GM15510 (cell line): ENCODE results near the gene CASP8AP2.

Source experiments
- POLR2A ChIP-seq: IDR thresholded peaks from 3 replicates; pipeline ENCODE4 v1.6.1; 2011; ENCODE audit warnings: borderline replicate concordance; ENCODE audit not compliant: insufficient read length; ENCODE audit errors: extremely low read depth

CASP8AP2 gene

GRCh38 chr6:89805814-89806371, 23.8 kb upstream of the CASP8AP2 start:
- TF ChIP-seq POLR2A: no peak

GRCh38 chr6:89807581-89807980, 22.1 kb upstream of the CASP8AP2 start:
- no peak for TF ChIP-seq POLR2A

DNA sequence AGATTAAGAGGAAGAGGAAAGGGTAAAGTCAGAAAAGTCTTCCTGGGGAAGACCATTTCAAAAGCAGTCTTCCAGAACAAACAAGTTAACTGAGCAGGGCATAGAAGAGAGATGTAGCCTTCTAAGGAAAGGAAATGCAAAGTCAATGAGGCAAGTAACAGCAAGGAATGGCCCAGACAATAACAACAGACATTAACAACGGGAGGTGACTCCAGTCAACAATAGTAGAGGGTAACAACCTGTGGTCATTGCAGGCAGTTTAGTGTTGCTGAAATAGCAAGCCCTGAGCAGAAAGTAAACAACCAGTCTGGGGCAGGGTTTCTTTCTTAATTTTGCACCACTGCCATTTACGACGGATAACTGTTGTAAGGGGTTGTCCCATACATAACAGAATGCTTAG, 12.2 kb upstream of the CASP8AP2 start:
- no peak for TF ChIP-seq POLR2A

GRCh38 chr6:89818977-89819335, 10.7 kb upstream of the CASP8AP2 start:
- TF ChIP-seq POLR2A: no peak

GRCh38 chr6:89819336-89820130, 10.1 kb upstream of the CASP8AP2 start, which contains the start of gene MDN1:
TSS of gene MDN1 (minus strand) at chr6:89819794. CDS start at chr6:89819607, 187 bp downstream.
- TF ChIP-seq POLR2A: peak; percentile 81

DNA sequence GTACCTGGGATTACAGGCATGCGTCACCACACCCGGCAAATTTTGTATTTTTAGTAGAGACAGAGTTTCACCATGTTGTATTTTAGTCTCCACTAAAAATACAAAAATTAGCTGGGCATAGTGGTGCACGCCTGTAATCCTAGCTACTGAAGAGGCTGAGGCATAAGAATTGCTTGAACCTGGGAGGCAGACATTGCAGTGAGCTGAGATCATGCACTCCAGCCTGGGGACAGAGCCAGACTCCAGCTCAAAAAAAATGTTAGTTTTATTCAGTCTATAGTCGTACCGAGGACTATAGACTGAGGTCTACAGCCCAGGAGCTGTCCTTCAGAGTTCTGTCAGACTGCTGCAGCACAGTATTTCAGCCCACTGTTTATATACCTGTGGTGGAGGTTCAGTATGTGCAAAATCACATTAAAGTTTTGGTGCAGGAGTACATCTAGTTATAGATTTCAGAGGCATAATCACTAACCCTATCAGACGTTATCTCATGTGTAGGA, 3.6 kb upstream of the CASP8AP2 start:
- no peak for TF ChIP-seq POLR2A

DNA sequence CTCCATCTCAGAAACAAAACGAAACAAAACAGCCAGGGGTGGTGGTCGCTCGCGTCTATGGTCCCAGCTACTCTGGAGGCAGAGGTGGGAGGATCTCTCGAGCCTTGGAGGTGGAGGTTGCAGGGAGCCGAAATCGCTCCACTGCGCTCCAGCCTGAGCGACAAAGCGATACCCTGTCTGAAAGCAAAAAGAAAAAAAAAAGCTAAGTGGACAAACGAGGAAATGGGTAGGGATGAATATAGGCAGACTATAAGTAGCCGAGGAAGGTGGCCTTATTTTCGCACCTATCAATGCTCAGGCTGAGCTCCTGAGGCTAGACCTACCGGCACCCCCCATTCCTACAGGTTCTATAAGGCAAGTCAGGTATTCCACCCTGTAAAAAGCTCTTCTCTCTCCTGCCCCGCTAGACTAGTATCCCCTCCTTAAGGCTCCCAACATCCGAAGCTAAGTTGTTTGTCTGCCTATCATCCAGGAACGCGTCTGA, 650 bp upstream of the CASP8AP2 start:
- no peak for TF ChIP-seq POLR2A

DNA sequence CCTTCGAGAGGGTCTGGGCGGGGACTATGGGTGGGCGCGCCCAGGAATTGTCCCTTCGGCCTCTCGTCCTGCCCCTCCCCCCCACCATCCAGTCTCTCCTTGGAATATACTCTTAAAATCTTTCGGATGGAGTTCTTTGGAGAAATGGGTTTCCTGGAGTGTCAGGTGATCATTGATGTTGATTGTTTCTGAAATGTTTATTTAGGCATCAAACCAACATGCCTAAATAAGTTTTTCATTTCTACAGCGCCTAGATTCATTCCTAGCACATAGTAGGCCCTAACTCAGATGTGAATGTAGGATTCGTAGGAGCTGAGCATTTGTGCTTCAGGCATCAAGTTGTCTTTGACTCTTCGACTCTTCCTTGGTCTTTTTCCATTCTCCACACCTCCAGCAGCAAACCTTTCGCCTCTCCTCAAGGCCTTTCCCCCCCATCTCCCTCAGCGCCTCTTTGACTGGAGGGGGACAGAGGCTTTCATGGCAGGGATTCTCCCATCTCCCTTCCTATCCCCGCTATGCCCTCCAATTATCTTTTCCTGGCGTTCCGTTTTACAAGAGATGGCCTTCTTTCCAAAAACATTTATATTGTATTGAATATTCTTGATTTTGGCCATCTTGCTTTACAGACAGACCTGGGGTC, 610 bp downstream of the CASP8AP2 start:
- no peak for TF ChIP-seq POLR2A

DNA sequence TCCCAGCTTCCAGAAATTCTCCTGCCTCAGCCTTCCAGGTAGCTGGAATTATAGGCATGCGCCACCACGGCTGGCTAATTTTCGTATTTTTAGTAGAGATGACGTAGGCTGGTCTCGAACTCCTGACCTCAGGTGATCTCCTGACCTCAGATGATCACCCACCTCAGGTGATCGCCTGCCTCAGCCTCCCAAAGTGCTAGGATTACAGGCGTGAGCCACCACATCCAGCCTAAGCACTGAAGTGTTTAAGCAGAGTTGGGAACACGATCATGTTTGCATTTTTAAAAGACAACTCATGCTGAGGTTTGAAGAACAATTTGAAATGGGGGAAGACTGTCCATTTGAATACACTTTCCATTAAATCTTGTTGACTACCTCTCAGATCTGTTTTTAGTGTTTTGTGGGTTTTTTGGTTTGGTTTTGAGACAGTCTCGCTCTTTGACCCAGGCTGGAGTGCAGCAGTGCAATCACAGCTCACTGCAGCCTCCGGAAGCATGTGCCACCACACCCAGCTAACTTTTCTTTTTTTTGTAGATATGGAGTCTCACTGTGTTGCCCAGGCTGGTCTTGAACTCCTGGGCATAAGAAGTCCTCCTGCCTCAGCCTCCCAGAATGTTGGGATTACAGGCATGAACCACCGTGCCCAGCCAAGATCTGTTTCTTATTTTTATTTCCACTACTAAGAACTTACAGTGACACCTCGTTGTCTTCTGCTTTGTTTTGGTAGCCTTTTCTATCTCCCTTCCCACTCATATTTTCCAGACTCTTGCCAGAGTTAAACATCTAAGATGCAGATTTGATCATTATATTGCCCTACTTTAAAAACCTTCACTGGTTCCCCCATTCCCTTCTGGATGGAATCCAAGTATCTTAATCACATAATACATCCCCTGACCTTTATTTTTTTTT, 5.5 kb downstream of the CASP8AP2 start:
- no peak for TF ChIP-seq POLR2A

DNA sequence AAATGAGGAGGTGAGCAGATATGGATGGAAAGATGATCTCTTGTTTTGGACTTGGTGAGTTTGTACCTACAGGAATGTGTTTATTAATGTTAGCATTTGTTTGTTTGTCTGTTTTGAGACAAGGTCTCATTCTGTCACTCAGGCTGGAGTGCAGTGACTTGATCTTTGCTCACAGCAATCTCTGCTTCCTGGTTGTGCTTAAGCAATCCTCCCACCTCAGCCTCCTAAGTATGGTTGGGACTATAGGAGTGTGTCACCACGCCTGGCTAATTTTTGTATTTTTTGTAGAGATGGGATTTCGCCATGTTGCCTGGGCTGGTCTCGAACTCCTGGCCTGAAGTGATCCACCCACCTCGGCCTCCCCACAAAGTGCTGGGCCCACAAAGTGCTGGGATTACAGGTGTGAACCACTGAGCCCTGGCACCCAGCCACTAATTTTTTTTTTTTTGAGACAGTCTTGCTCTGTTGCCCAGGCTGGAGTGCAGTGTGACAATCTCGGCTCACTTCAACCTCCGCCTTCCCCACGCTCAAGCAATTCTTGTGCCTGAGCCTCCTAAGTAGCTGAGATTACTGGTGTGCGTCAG, 7.1 kb downstream of the CASP8AP2 start:
- no peak for TF ChIP-seq POLR2A

GRCh38 chr6:89840538-89840937, 10.9 kb downstream of the CASP8AP2 start:
- TF ChIP-seq POLR2A: no peak

DNA sequence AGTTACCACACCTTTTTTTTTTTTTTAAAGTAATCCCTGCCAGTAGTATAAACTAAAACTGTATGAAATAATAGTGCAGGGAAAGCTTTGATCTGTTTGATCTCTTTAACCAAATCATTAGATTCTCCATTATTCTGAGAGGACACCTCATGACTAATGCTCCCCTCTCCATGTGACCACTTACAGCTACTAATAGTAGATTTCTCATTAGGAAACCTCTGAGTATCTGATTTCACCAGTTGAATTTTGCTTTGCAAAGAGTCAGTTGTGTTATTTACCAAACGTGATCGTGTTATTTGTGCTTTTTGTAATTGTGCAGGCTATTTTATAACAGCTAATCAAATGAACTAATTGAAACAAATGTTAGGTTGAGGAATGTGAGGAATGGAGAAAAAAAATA, 12.5 kb downstream of the CASP8AP2 start:
- TF ChIP-seq POLR2A: no peak

- no peak for TF ChIP-seq POLR2A
Observed at GRCh38 chr6:89843070-89843469, 13.4 kb downstream of the CASP8AP2 start.

DNA sequence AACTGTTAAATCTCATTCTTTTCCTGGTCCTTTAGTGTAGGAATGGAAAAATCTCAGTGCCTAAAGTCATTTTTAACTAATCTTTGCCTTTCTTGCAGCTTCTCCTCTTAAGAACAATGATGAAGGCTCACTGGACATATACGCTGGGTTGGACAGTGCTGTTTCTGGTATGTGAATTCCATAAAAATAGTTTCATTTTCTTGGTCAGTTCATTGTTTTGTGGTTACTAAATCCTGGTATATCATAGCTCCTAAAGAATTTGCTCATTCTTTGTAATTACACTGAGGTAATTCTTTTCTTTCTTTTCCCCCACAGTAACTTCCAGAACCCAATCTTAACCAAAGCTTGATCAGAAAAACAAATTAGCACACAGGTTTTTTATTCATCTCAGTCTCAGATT, 23.4 kb downstream of the CASP8AP2 start:
- TF ChIP-seq POLR2A: no peak
